PC-9 (cell line): ENCODE measurements around the gene PHLDA1. TPM values are rescaled to one million over a fixed set of nuclear protein-coding genes. Genes with fewer than 3 reads are reported as not detected.

Experiments used
- BruUV-seq: library from RNA; stranded (reverse); fragments of 400-500 nt; replicated peaks from 2 replicates; lab custom pipeline; 2021; lab: Mats Ljungman, UMichigan
- CTCF ChIA-PET: fragments of 300-600 bp; sonication (Branson Sonifier 250); formaldehyde crosslinking; loops from one replicate; lab custom pipeline; 2022; ENCODE audit warnings: antibody characterized with exemption; lab: Charles Lee
- POLR2A ChIA-PET: fragments of 300-600 bp; sonication (Branson Sonifier 250); formaldehyde crosslinking; loops from one replicate; lab custom pipeline; 2022; ENCODE audit warnings: antibody characterized with exemption; ENCODE audit not compliant: unreplicated experiment; lab: Charles Lee
- DNase-seq, 2 experiments: peaks; one replicate each; pipeline versions ENCODE4 v3.0.0 to v3.0.0-alpha.2; 2015 to 2022; ENCODE audit warnings: mixed read lengths in 1 of 2
- H2AFZ ChIP-seq: fragments of 200-600 bp; sonication (generic); 2 replicates; pipeline ENCODE4 v1.8.1; 2017; ENCODE audit warnings: antibody characterized with exemption
- H3F3A ChIP-seq: fragments of 200-600 bp; sonication (generic); 2 replicates; pipeline ENCODE4 v1.8.1; 2017; ENCODE audit warnings: antibody characterized with exemption, mild to moderate bottlenecking, low read depth; ENCODE audit not compliant: insufficient read depth
- H3K27ac ChIP-seq: fragments of 200-600 bp; sonication (generic); 2 replicates; pipeline ENCODE4 v1.6.1; 2016; ENCODE audit warnings: mixed run types
- H3K27me3 ChIP-seq: fragments of 200-600 bp; sonication (generic); 2 replicates; pipeline ENCODE4 v1.6.1; 2016; ENCODE audit warnings: low read depth, mixed run types; ENCODE audit not compliant: insufficient read depth
- H3K36me3 ChIP-seq: fragments of 200-600 bp; sonication (generic); 2 replicates; pipeline ENCODE4 v1.6.1; 2016; ENCODE audit warnings: low read depth, mixed run types
- H3K4me1 ChIP-seq: fragments of 200-600 bp; sonication (generic); replicated peaks from 2 replicates; pipeline ENCODE4 v1.6.1; 2016; ENCODE audit warnings: mixed run types; ENCODE audit not compliant: insufficient read depth
- H3K4me2 ChIP-seq: fragments of 200-600 bp; sonication (generic); 2 replicates; pipeline ENCODE4 v1.6.1; 2017; ENCODE audit warnings: mixed run types
- H3K4me3 ChIP-seq: fragments of 200-600 bp; sonication (generic); 2 replicates; pipeline ENCODE4 v1.6.1; 2016; ENCODE audit warnings: mixed run types
- H3K79me2 ChIP-seq: fragments of 200-600 bp; sonication (generic); 2 replicates; pipeline ENCODE4 v1.6.1; 2017; ENCODE audit warnings: low read depth, mixed run types
- H3K9me2 ChIP-seq: fragments of 200-600 bp; sonication (generic); 2 replicates; pipeline ENCODE4 v1.8.1; 2017; ENCODE audit warnings: mild to moderate bottlenecking; ENCODE audit not compliant: insufficient read depth
- H3K9me3 ChIP-seq: fragments of 200-600 bp; sonication (generic); 2 replicates; pipeline ENCODE4 v1.8.1; 2016; ENCODE audit warnings: low read depth; ENCODE audit not compliant: insufficient read depth
- H4K20me1 ChIP-seq: fragments of 200-600 bp; sonication (generic); 2 replicates; pipeline ENCODE4 v1.8.1; 2017; ENCODE audit not compliant: insufficient read depth
- CTCF ChIP-seq: fragments of 200-600 bp; sonication (generic); conservative IDR thresholded peaks from 2 replicates; pipeline ENCODE4 v1.6.1; 2017; ENCODE audit warnings: mixed run types, antibody characterized with exemption, mild to moderate bottlenecking, moderate library complexity
- EZH2 ChIP-seq: fragments of 200-600 bp; sonication (generic); IDR thresholded peaks from 2 replicates; pipeline ENCODE4 v1.8.0; 2017; ENCODE audit warnings: antibody characterized with exemption, low read depth
- intact Hi-C: fragments of 100-400 bp; cut with micrococcal nuclease; formaldehyde crosslinking; loops from one replicate; pipeline ENCODE4 v1.10.0; 2022; ENCODE audit not compliant: unreplicated experiment
- total RNA-seq: library from RNA; stranded (reverse); gene quantifications from 2 replicates; pipeline ENCODE4 v1.2.3, GENCODE V29; 2021

The PHLDA1 gene
- total RNA-seq, 1 experiment from 2014 or later = 38.3 TPM

GRCh38 chr12:75977590-75977951 lies 54.0 kb downstream of the PHLDA1 start:
- Histone ChIP-seq H3K79me2 (no peaks in the 10 kb centered on the region), H3K27ac (peak overlapping the region; percentile 99), H4K20me1 (no peaks in the 10 kb centered on the region), H3K36me3 (no peaks in the 10 kb centered on the region), H3K27me3 (no peaks in the 10 kb centered on the region), H2AFZ (0 out of 2 replicates have a peak overlapping the region, but pooled peaks have one; percentile 26), H3F3A (peaks cover 57% of the 10 kb centered on the region), H3K4me1 (peaks cover 64% of the 10 kb centered on the region), H3K9me2 (no peaks in the 10 kb centered on the region), H3K9me3 (no peaks in the 10 kb centered on the region), H3K4me2 (peak overlapping the region; percentile 49), H3K4me3 (peak overlapping the region; percentile 1; the same call in 1 of the 2 replicates)
- intact Hi-C loops = loop anchor here (5.0 kb wide), 2 partner anchors 195 to 320 kb away; no protein-coding TSS in a partner anchor
- CTCF ChIA-PET = no interaction called here
- TF ChIP-seq EZH2 (no peak), CTCF (no peak)
- no peak for DNase-seq
- POLR2A ChIA-PET = interaction anchor here (0.6 to 0.7 kb wide), 3 partner anchors 54 to 336 kb away, joined by 3 to 4 read pairs (median 3); partner anchors contain the start of gene PHLDA1
- BruUV-seq = TSS peak; percentile 65

- H2AFZ ChIP-seq = peak overlapping the region; percentile 26; the same call in 1 of the 2 replicates
- H3F3A ChIP-seq = peaks cover 57% of the 10 kb centered on the region
- H3K36me3 ChIP-seq = no peaks in the 10 kb centered on the region
- H3K4me1 ChIP-seq = peaks cover 64% of the 10 kb centered on the region
- no peak for TF ChIP-seq CTCF
- no peak for TF ChIP-seq EZH2
- H4K20me1 ChIP-seq = no peaks in the 10 kb centered on the region
- no peaks in the 10 kb centered on the region for H3K79me2 ChIP-seq
- peak overlapping the region; percentile 99 for H3K27ac ChIP-seq
- no peaks in the 10 kb centered on the region for H3K27me3 ChIP-seq
- no peak overlapping the region for H3K4me3 ChIP-seq
- BruUV-seq = no TSS peak
- no peaks in the 10 kb centered on the region; the same call in 1 of the 2 replicates for H3K9me3 ChIP-seq
- no peak for DNase-seq
- POLR2A ChIA-PET = no interaction called here
- intact Hi-C loops = loop anchor here (5.0 kb wide), 2 partner anchors 195 to 320 kb away; no protein-coding TSS in a partner anchor
- CTCF ChIA-PET = no interaction called here
- H3K4me2 ChIP-seq = peak overlapping the region; percentile 49
- no peaks in the 10 kb centered on the region for H3K9me2 ChIP-seq
Observed at GRCh38 chr12:75976913-75977312, 54.7 kb downstream of the PHLDA1 start.

GRCh38 chr12:75976113-75976512 lies 55.5 kb downstream of the PHLDA1 start:
- Histone ChIP-seq H3K4me2 (peak overlapping the region; percentile 49; the same call in 1 of the 2 replicates), H3K9me2 (no peaks in the 10 kb centered on the region), H3K36me3 (no peaks in the 10 kb centered on the region), H2AFZ (peak overlapping the region; percentile 8; the same call in 1 of the 2 replicates), H3K4me1 (peaks cover 56% of the 10 kb centered on the region), H3K9me3 (no peaks in the 10 kb centered on the region; the same call in 1 of the 2 replicates), H3F3A (peaks cover 50% of the 10 kb centered on the region), H3K79me2 (no peaks in the 10 kb centered on the region), H3K4me3 (no peak overlapping the region), H3K27me3 (no peaks in the 10 kb centered on the region), H4K20me1 (no peaks in the 10 kb centered on the region), H3K27ac (peak overlapping the region; percentile 99)
- ChIA-PET POLR2A (no interaction called here), CTCF (interaction anchor here (0.6 kb wide), 1 partner anchor 57 kb away, joined by 4 read pairs; no protein-coding TSS in a partner anchor)
- TF ChIP-seq EZH2 = no peak
- TF ChIP-seq CTCF = no peak
- intact Hi-C loops = loop anchor here (5.0 kb wide), 2 partner anchors 194 to 319 kb away; no protein-coding TSS in a partner anchor
- BruUV-seq = no TSS peak
- DNase-seq = no peak
